Daoy (cell line): ENCODE data around the gene PCSK6. TPM values are rescaled to one million over a fixed set of nuclear protein-coding genes. Genes with fewer than 3 reads are reported as not detected.
"Not testable (repeated sequence)": the region's sequence is repeated elsewhere in the genome, so short reads cannot be mapped to it uniquely, and the experiment has no call there.

Source experiments
- DNase-seq: peaks from one replicate; pipeline ENCODE4 v3.0.0-alpha.2; 2015; ENCODE audit warnings: low read depth
- total RNA-seq: library from RNA; depleted of rRNA; stranded (reverse); fragments of >200 nt; shearing (Covaris generic); gene quantifications from 2 replicates; pipeline ENCODE4 v1.2.3, GENCODE V29; 2014

The PCSK6 gene
- total RNA-seq, 1 experiment from 2014 or later, result 8.1 TPM

GRCh38 chr15:101357885-101358284 is 131.6 kb downstream of the PCSK6 start:
- DNase-seq, result no peak

DNA sequence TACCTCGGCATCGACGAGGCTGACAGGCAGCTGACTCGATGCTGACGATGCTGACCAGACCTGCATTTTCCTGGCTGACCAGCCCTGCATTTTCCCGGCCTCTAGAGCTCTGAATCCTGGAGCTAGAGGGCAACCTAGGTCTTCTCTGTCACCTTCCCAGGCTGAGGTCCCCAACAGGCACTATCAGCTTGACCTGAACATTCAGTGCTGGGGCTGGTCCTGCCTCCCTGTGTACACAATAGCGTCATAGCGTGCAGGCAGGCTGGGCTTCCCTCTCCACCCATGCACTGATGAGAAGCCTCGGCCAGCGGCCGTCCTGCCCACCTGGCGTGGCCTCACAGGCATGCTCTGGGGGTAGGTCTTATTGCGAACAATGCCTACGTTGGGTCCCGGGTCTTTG is 132.2 kb downstream of the PCSK6 start:
- DNase-seq, result no peak

DNA sequence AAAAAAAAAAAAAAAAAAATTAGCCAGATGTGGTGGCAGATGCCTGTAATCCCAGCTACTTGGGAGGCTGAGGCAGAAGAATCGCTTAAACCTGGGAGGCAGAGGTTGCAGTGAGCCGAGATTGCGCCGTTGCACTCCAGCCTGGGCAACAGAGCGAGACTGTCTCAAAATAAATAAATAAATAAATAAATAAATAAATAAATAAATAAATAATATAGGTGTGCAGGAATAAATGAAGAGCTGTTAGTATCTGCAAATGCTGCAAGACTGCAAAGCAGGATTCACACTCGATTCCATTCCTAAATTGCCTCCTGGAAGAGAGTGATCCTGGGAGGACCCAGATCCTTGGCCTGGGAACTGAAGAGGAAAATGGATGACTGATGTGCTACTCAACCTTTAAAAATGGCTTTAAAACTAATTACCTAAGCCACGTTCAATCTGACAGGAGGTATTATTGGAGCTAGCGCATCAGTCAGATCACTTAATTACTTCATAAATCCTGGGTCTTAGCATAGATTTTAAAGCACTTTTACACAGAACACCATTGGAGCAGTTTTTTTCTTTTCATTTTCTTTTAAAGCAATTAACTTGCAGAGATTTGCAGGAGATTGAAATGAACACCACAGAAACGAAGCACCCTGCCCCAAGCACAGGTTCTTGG is 132.9 kb downstream of the PCSK6 start:
- not testable (repeated sequence) for DNase-seq

DNA sequence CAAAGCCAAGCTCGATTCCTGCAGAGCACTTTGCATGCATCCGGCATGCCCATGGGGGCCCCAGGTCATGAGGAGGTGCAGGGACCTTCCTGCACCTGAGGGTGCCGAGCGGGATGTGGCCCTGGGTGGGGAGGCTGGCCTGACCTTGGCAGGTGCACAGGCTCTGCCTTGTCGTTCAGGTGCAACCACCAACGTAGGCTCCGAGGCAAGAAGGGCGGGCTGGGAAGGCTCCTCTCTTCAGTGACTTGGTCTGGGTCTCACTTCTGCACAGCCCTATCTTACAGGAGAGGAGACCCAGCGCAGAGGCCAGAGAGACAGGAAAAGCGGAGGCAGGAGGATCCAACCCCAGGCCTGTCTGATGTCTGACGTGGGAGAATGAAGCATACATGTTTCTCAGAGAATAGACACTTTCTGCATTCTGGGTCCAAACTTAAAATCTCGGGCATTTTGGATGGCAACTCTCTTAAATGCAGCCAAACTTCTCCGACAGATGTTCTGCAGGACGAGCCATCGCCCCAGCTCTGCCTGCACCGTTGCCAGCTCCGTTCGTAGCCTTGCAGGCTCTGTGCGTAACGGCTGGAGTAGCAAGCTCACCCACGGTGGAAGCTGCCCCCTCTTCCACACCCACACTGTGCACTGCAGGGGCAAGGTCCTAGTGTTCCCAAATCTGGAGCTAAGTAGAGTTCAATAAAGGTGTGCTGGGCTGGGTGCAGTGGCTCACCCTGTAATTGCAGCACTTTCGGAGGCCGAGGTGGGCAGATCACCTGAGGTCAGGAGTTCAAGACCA is 133.6 kb downstream of the PCSK6 start:
- no peak for DNase-seq

GRCh38 chr15:101354891-101355623 is 134.4 kb downstream of the PCSK6 start:
- DNase-seq, result no peak

DNA sequence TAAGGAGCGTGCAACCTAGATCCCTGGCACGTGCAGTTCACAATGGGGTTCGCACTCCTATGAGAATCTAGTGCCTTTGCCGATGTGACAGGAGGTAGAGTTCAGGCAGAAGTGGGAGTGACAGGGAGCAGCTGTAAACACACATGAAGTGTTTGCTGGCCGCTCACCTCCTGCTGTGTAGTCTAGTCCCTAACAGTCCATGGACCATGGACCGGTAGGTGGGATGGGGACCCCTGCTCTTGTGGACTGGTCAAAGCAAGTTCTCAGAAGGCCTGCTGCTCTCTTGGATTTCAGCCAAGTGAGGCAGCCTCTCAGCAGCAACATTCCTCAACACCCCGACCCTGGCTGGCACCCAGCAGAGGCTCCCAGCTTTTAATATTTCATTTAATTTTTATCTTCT is 136.3 kb downstream of the PCSK6 start:
- DNase-seq, result no peak

GRCh38 chr15:101351736-101352135 is 137.8 kb downstream of the PCSK6 start:
- DNase-seq, result no peak

- DNase-seq, result peak; percentile 56
These were observed 140.2 kb downstream of the PCSK6 start for GRCh38 chr15:101349047-101349951.

DNA sequence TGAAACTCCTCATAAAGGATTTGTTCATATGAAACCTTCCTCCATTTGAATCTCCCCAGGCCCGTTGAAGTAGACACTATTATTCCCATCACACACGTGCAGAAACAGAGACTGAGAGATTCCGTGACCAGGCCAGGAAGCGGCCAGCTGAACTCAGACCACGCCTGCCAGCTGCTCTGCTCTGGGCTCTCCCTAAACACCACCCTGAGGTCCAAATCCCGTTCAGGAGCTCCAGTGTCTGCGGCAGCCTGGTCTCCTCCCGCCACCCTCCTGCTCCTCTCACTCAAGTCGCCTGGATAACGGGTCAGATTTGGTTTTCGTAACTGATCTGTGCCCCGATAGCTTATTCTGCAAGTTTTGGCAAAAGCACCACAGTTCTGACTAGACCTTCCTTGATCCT is 140.9 kb downstream of the PCSK6 start:
- no peak for DNase-seq

DNA sequence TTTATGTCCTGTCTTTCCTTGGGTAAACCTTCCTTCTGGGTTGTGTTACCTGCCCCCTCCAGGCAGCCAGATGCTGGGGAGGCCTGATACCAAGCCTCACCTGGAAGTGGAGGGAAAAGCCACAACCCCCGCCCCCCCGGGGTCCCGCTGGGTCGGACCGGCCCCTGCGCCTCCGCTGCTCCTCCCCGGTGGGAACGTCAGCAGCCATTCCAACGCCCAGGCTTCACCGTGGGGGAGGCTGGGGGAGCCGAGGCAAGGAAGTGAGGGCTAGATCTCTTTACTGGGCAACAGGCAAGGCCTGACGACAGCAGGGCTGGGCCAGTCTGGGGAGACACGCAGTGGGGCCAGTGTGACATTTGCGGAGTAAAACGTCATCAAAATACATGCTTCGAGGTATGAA is 141.5 kb downstream of the PCSK6 start:
- no peak for DNase-seq

GRCh38 chr15:101347454-101347853 is 142.1 kb downstream of the PCSK6 start:
- no peak for DNase-seq

- DNase-seq, result no peak
These were observed 142.6 kb downstream of the PCSK6 start for GRCh38 chr15:101346928-101347327.

DNA sequence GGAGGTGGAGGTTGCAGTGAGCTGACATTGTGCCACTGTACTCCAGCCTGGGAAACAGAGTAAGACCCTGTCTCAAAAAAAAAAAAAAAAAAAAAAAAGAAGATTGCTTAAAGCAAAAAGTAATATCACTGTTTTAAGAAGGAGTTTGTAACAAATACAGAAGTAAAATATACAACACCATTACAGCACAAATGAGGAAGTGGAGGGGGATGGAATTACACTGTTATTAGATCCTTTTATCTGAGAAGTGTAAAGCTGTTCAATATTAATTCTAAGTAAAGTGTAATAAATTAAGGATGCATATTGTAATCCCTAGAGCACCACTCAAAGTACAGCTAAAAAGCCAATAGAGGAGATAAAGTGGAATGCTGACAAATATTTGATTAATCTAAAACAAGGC is 147.5 kb downstream of the PCSK6 start:
- no peak for DNase-seq

DNA sequence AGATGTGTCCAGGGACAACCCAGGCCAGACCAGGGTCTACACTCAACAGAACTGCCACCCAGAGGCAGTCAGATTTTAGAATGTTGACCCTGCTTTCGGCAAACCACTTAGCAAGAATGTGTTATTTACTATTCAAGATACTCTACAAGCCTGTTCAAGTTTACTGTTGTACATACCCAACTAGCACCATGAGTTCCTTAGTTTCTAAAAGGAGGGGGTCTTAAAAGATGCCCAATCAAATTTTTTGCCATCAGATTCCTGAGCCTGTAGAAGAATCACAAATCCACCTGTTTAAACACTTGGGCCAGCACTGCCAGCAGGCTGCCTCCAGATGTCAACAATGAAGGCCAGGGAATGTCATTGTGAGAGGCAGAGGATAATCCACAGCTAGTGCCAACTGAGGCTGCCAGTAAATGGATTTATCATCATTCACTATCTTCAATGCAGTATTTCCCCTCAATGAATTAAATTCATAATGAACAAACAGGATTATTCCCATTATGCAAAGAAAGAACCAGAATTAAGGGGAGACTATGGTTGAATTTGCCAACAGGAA is 150.9 kb downstream of the PCSK6 start:
- no peak for DNase-seq

DNA sequence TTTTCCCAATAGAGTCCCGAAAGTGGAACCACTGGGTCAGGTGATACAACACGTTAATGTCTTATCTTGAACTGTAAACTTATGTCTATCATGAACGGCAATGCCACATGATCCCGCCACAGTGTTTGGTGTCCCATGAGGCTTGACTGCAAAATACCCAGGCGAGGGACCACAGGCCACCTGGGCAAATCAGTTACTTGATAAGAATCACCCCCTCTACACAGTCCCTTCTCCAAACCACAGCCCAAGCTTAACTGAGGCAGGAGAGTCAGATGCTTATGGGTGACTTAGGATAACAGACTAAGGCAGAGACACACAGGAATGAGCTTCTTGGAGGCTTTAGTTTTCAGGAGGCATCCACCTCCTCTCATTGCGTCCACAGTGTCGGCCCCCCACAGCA is 151.5 kb downstream of the PCSK6 start:
- DNase-seq, result no peak

DNA sequence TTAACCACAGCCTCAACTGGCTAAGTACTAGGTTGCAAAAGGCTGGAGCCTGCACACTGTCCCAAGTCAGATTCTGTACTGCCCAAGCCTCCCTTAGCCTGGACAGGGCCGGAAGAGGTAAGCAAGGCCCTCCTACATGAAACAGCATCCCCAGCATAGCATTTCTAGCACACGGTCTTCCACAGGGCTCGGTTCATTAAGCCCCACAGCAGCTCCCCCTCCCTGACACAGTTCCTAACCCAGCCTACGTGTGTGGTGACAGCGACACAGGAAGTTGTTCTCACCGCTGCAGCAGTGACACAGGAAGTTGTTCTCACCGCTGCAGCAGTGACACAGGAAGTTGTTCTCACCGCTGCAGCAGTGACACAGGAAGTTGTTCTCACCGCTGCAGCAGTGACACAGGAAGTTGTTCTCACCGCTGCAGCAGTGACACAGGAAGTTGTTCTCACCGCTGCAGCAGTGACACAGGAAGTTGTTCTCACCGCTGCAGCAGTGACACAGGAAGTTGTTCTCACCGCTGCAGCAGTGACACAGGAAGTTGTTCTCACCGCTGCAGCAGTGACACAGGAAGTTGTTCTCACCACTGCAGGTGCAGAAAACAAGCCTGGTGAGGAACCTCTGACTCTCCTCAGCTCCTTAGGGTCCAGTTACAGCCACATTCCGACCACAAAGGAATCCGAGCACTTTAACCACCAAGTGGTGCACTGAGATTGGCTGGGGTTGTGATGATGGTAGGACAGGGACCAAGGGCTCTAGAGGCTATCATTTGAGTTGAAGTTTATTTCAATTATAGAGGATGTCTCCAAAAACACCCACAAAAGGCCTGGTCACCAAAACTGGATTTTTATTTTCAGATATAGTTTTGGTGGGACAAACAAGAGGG is 155.4 kb downstream of the PCSK6 start:
- DNase-seq, result peak; percentile 30

- no peak for DNase-seq
These were observed 157.4 kb downstream of the PCSK6 start for GRCh38 chr15:101332061-101332467.

DNA sequence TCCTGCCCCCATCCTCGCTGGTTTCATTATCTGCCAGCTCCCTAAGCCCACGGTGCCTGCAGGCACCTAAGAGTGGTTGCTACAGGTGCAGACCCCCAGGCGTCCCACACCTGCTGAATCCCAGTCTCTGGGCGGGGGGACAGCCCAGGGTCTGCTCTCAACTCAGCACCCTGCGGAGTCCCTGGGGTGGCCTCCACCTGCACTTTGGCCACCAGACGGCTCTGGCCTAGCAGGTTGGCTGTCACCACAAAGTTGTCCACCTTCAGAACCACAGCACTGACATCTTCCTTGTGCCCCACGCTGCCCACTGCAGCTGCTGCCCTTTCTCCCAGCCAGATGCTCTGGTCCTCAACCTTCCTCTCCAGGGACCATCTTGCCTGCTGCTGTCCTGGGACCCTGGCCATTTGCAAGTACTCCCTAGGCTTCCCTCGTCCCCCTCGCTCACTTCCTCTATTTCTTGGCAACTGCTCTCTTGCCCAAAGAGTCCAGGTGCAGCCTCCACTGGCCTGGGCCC is 159.6 kb downstream of the PCSK6 start:
- no peak for DNase-seq

- DNase-seq, result no peak
These were observed 160.1 kb downstream of the PCSK6 start for GRCh38 chr15:101329309-101329863.

DNA sequence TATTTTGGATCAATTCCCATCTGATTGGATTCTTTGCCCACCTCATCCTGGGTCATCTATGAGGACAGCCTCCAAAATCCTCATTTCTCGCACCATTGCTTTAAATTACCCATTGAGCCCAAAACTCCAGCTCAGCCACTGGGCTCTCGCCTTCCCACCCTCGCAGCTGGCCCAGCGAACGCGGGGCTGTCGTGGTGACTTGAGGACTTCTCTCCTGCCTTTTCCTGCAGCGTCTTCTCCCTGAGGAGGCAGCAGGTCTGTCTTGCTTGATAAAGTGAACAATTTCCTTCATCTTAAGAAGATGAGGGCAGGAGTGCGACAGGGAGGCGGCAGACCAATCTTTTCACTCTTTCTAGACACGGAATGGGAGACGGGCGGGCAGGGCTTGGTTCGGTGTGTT is 161.5 kb downstream of the PCSK6 start:
- DNase-seq, result no peak
